C4-2B (cell line): ENCODE measurements around the gene SCAI.
"Not testable (repeated sequence)": the region's sequence is repeated elsewhere in the genome, so short reads cannot be mapped to it uniquely, and the experiment has no call there.

Experiments
- H3K27ac ChIP-seq: fragments of 450-650 bp; 2 replicates; pipeline ENCODE4 v1.5.1; 2017
- ZFX ChIP-seq: fragments of 450-650 bp; IDR thresholded peaks from 2 replicates; pipeline ENCODE4 v1.6.1; 2017
- TF ChIP-seq, protein P1 (sequence below): fragments of 450-650 bp; conservative IDR thresholded peaks from 2 replicates; pipeline ENCODE4 v1.5.1; 2017; ENCODE audit warnings: mild to moderate bottlenecking

The SCAI gene

GRCh38 chr9:125119643-125120286, 23.6 kb downstream of the SCAI start:
- no peak overlapping the region for H3K27ac ChIP-seq
- TF ChIP-seq, protein P1, sequence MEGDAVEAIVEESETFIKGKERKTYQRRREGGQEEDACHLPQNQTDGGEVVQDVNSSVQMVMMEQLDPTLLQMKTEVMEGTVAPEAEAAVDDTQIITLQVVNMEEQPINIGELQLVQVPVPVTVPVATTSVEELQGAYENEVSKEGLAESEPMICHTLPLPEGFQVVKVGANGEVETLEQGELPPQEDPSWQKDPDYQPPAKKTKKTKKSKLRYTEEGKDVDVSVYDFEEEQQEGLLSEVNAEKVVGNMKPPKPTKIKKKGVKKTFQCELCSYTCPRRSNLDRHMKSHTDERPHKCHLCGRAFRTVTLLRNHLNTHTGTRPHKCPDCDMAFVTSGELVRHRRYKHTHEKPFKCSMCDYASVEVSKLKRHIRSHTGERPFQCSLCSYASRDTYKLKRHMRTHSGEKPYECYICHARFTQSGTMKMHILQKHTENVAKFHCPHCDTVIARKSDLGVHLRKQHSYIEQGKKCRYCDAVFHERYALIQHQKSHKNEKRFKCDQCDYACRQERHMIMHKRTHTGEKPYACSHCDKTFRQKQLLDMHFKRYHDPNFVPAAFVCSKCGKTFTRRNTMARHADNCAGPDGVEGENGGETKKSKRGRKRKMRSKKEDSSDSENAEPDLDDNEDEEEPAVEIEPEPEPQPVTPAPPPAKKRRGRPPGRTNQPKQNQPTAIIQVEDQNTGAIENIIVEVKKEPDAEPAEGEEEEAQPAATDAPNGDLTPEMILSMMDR: no peak
- TF ChIP-seq ZFX: no peak

DNA sequence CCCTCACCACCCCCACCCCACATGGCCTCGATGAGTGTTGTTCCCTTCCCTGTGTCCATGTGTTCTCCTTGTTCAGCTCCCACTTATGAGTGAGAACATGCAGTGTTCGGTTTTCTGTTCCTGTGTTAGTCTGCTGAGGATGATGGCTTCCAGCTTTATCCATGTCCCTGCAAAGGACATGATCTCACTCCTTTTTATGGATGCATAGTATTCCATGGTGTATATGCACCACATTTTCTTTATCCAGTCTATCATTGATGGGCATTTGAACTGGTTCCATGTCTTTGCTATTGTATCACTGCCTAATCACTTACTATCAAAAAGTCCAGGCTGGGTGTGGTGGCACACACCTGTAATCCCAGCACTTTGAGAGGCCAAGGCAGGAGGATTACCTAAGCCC, 24.6 kb downstream of the SCAI start:
- not testable (repeated sequence) for H3K27ac ChIP-seq

DNA sequence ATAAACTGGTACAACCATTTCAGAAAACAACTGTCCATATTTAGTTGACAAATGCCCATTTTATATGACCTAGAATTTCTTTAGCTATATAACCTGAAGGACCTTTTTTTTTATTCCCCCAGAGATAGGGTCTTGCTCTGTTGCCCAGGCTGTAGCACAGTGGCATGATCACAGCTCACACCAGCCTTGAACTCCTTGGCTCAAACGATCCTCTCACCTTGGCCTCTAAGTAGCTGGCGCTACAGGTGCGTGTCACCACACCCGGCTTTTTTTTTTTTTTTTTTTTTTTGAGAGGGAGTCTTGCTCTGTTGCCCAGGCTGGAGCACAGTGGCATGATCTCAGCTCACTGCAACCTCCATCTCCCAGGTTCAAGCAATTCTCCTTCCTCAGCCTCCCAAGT, 28.8 kb downstream of the SCAI start:
- H3K27ac ChIP-seq: not testable (repeated sequence)

DNA sequence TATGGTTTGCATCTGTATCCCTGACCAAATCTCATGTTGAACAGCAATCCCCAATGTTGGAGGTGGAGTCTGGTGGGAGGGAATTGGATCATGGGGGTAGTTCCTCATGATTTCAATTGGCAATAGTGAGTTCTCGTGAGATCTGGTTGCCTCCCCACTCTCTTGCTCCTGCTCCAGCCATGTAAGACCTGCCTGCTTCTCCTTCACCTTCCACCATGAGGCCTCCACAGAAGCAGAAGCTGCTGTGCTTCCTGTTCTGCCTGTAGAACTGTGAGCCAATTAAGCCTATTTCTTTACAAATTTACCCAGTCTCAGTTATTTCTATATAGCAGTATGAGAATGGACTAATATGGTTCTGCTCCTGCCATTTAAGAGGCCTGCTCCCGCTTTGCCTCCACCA, 32.9 kb downstream of the SCAI start:
- H3K27ac ChIP-seq: no peak overlapping the region
- TF ChIP-seq, protein P1: no peak
- TF ChIP-seq ZFX: no peak

- H3K27ac ChIP-seq: not testable (repeated sequence)
Measured at GRCh38 chr9:125108541-125108940, 34.8 kb downstream of the SCAI start.

DNA sequence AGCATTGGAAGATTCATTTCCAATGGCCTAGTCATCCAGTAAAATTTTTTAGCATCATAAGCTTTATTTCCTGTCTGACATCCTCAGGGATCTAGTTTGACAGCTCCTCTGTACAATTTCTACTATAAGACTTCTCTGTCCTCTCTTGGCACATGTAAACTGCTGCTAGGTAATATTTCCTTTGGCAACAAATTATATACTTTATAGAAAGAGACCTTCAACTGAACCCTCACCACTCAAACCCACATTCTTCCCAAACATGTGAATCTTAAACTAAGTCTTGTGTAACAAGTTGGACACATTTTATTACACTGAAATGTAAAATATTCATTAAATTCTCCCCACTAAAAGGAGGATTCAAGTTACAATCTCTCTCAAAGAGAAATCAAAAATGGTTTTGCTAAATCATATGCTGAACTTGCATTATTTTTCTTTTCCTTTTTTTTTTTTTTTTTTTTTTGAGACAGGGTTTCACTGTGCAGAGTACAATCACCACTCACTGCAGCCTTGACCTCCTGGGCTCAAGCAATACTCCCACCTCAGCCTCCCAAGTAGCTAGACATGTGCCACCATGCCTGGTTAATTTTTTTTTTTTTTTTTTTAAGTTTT, 36.9 kb downstream of the SCAI start:
- TF ChIP-seq ZFX: no peak
- TF ChIP-seq, protein P1: no peak
- no peak overlapping the region for H3K27ac ChIP-seq

- TF ChIP-seq, protein P1: no peak
- TF ChIP-seq ZFX: no peak
- H3K27ac ChIP-seq: no peak overlapping the region
Measured at GRCh38 chr9:125103770-125104460, 39.4 kb downstream of the SCAI start.

DNA sequence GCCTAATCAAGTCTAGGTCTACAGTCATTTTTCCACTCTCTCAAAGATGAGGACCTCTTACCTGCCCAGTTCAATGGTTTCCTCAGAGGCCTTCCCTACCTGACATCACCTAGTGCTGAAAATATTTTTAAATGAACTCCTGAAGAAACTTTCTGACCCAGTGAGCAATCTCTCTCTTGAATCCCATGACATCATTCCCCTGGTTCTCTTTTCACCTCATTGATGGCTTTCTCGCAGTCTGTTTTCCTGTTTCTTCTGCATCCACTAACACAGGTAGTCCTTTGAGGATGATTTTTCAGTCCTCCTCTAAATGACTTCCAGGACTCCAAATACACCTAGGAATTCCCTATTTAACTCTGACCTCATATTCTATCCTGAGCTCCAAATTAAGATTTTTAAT, 40.3 kb downstream of the SCAI start:
- TF ChIP-seq, protein P1: no peak
- TF ChIP-seq ZFX: no peak
- H3K27ac ChIP-seq: no peak overlapping the region

DNA sequence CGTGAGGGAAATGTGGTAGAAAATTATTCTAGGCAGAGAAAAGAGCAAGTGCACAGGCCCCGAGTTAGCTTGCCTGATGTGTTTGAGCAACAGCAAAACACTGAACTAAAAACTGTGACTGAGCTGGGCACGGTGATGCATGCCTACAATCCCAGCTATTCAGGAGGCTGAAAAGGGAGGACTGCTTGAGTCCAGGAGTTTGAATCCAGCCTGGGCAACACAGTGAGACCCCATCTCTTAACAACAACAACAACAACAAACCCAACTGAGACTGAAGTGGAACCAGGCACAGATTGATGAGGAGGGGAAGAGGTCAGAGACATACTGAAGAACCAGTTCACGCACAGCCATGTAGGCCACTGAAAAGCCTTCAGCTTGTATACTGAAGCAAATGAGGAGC, 42.5 kb downstream of the SCAI start:
- H3K27ac ChIP-seq: no peak overlapping the region
- TF ChIP-seq, protein P1: no peak
- TF ChIP-seq ZFX: no peak
